ENCODE results near the gene ASPA. TPM values are rescaled to one million over a fixed set of nuclear protein-coding genes. Genes with fewer than 3 reads are reported as not detected.

ASPA gene
- total and polyA plus RNA-seq, 7 donors = 0.69 to 8.0 (median 1.2) TPM

DNA sequence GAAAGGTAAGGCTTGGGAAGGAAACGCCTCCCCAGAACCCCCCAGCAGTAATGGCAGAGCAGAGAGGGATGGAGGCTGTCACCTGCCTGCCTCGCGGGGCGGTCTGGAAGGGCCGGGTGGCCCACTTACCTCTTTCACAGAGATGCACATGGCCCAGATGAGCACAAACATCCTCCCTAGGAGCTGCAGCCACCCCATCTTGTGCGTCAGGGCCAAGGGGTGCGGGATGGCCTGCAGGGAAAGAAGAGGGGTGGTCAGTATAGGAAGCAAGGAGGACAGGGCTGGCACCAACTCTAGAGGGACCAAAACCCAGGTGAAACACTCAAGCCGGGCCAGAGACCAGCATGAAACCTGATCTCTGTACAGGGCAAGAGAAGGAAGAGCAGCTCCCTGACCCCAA, 52.1 kb downstream of the ASPA start:
- TF ChIP-seq, protein P1, sequence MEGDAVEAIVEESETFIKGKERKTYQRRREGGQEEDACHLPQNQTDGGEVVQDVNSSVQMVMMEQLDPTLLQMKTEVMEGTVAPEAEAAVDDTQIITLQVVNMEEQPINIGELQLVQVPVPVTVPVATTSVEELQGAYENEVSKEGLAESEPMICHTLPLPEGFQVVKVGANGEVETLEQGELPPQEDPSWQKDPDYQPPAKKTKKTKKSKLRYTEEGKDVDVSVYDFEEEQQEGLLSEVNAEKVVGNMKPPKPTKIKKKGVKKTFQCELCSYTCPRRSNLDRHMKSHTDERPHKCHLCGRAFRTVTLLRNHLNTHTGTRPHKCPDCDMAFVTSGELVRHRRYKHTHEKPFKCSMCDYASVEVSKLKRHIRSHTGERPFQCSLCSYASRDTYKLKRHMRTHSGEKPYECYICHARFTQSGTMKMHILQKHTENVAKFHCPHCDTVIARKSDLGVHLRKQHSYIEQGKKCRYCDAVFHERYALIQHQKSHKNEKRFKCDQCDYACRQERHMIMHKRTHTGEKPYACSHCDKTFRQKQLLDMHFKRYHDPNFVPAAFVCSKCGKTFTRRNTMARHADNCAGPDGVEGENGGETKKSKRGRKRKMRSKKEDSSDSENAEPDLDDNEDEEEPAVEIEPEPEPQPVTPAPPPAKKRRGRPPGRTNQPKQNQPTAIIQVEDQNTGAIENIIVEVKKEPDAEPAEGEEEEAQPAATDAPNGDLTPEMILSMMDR (IDR thresholded peaks at IDR 0.05) = no peak
- no peak for TF ChIP-seq POLR2A (IDR thresholded peaks at IDR 0.05)
- TF ChIP-seq POLR2AphosphoS5 (IDR thresholded peaks at IDR 0.05) = no peak
- TF ChIP-seq EP300 (IDR thresholded peaks at IDR 0.05) = no peak
- Histone ChIP-seq H3K27ac (no peak overlapping the region), H3K36me3 (no peaks in the 10 kb centered on the region), H3K4me1 (no peaks in the 10 kb centered on the region), H3K27me3 (peaks cover 0 to 9% (median 6%) of the 10 kb centered on the region in 3 donors), H3K4me3 (no peak overlapping the region), H3K9me3 (no peaks in the 10 kb centered on the region)
- peak; percentile 44 for DNase-seq
- 94 to 95% methylated on average over 8 of the region's 8 CpGs for WGBS, 2 donors
- intact Hi-C loops (cut with DNase I) = no loop called here

- Histone ChIP-seq H3K27ac (no peak overlapping the region), H3K36me3 (no peaks in the 10 kb centered on the region), H3K4me1 (no peaks in the 10 kb centered on the region), H3K9me3 (no peaks in the 10 kb centered on the region), H3K27me3 (peaks cover 0 to 13% (median 6%) of the 10 kb centered on the region in 3 donors), H3K4me3 (no peak overlapping the region)
- 78 to 85% methylated on average over 14 of the region's 14 CpGs for WGBS, 2 donors
- intact Hi-C loops (cut with DNase I) = no loop called here
- DNase-seq = peak; percentile 46
- TF ChIP-seq POLR2AphosphoS5 (IDR thresholded peaks at IDR 0.05) (no peak), EP300 (IDR thresholded peaks at IDR 0.05) (no peak), POLR2A (IDR thresholded peaks at IDR 0.05) (no peak)
- TF ChIP-seq, protein P1 (IDR thresholded peaks at IDR 0.05) = no peak
Observed at GRCh38 chr17:3528403-3528851, 52.6 kb downstream of the ASPA start.

- Histone ChIP-seq H3K4me3 (no peak overlapping the region), H3K27me3 (peaks cover 0 to 18% (median 6%) of the 10 kb centered on the region in 3 donors), H3K36me3 (no peaks in the 10 kb centered on the region), H3K4me1 (no peaks in the 10 kb centered on the region), H3K9me3 (no peaks in the 10 kb centered on the region), H3K27ac (peak overlapping the region in 1 of 4 donors; percentile 67)
- TF ChIP-seq, protein P1 (IDR thresholded peaks at IDR 0.05) = no peak
- TF ChIP-seq POLR2AphosphoS5 (IDR thresholded peaks at IDR 0.05) = peak in 1 of 4 donors; percentile 3
- 38 to 59% methylated on average over 11 of the region's 11 CpGs for WGBS, 2 donors
- DNase-seq = peak; percentile 40
- intact Hi-C loops (cut with DNase I) = no loop called here
Observed at GRCh38 chr17:3528880-3529511, 53.2 kb downstream of the ASPA start.

GRCh38 chr17:3529817-3530741, 54.3 kb downstream of the ASPA start:
- H3K27ac ChIP-seq = peak overlapping the region; percentile 25 to 67 (median 44)
- peak; percentile 64 for DNase-seq
- intact Hi-C loops (cut with DNase I) = loop anchor here (10.0 kb wide), 1 partner anchor 55 kb away; the partner anchor contains the start of genes ASPA and SPATA22

More at GRCh38 chr17:3529817-3530741, 54.3 kb downstream of the ASPA start:
- 40 to 61% methylated on average over 32 of the region's 32 CpGs for WGBS, 2 donors
- Histone ChIP-seq H3K4me1 (no peaks in the 10 kb centered on the region), H3K27me3 (peaks cover 2 to 22% (median 9%) of the 10 kb centered on the region in 3 donors), H3K4me3 (no peak overlapping the region), H3K9me3 (no peaks in the 10 kb centered on the region), H3K36me3 (no peaks in the 10 kb centered on the region)
- TF ChIP-seq, protein P1 (IDR thresholded peaks at IDR 0.05) = no peak
- TF ChIP-seq EP300 (IDR thresholded peaks at IDR 0.05) = no peak
- TF ChIP-seq POLR2AphosphoS5 (IDR thresholded peaks at IDR 0.05) = peak in 1 of 4 donors; percentile 48
- TF ChIP-seq POLR2A (IDR thresholded peaks at IDR 0.05) = no peak

Data from sigmoid colon (tissue), 7 donors.